ENCODE measurements around the gene ENOX1.

The ENOX1 gene

GRCh38 chr13:43289470-43290255, 497.1 kb downstream of the ENOX1 start:
- no peak for DNase-seq (ENCODE audit: low read depth in 2 of 2)

- DNase-seq (ENCODE audit: low read depth in 2 of 2), result no peak
These were observed 500.0 kb downstream of the ENOX1 start for GRCh38 chr13:43286751-43287150.

GRCh38 chr13:43285933-43286597, 500.7 kb downstream of the ENOX1 start:
- no peak for DNase-seq (ENCODE audit: low read depth in 2 of 2)

- peak in 1 of 2 experiments; percentile 50 for DNase-seq (ENCODE audit: low read depth in 2 of 2)
These were observed 502.6 kb downstream of the ENOX1 start for GRCh38 chr13:43284162-43284561.

GRCh38 chr13:43279696-43280095, 507.1 kb downstream of the ENOX1 start:
- no peak for DNase-seq (ENCODE audit: low read depth in 2 of 2)

- no peak for DNase-seq (ENCODE audit: low read depth in 2 of 2)
These were observed 508.6 kb downstream of the ENOX1 start for GRCh38 chr13:43278127-43278526.

- DNase-seq (ENCODE audit: low read depth in 2 of 2), result no peak
These were observed 509.6 kb downstream of the ENOX1 start for GRCh38 chr13:43277142-43277541.

GRCh38 chr13:43274881-43275280, 511.9 kb downstream of the ENOX1 start:
- DNase-seq (ENCODE audit: low read depth in 2 of 2), result no peak

GRCh38 chr13:43273362-43273761, 513.4 kb downstream of the ENOX1 start:
- DNase-seq (ENCODE audit: low read depth in 2 of 2), result peak in 1 of 2 experiments; percentile 29

- no peak for DNase-seq (ENCODE audit: low read depth in 2 of 2)
These were observed 513.9 kb downstream of the ENOX1 start for GRCh38 chr13:43272851-43273250.

GRCh38 chr13:43271152-43271551, 515.6 kb downstream of the ENOX1 start:
- no peak for DNase-seq (ENCODE audit: low read depth in 2 of 2)

- DNase-seq (ENCODE audit: low read depth in 2 of 2), result no peak
These were observed 516.5 kb downstream of the ENOX1 start for GRCh38 chr13:43270130-43270830.

- peak; percentile 98 for DNase-seq (ENCODE audit: low read depth in 2 of 2)
These were observed 517.7 kb downstream of the ENOX1 start for GRCh38 chr13:43269037-43269481.

GRCh38 chr13:43268632-43269031, 518.1 kb downstream of the ENOX1 start:
- no peak for DNase-seq (ENCODE audit: low read depth in 2 of 2)

GRCh38 chr13:43267916-43268315, 518.9 kb downstream of the ENOX1 start:
- DNase-seq (ENCODE audit: low read depth in 2 of 2), result no peak

GRCh38 chr13:43266936-43267615, 519.7 kb downstream of the ENOX1 start:
- DNase-seq (ENCODE audit: low read depth in 2 of 2), result no peak

- DNase-seq (ENCODE audit: low read depth in 2 of 2), result no peak
These were observed 521.7 kb downstream of the ENOX1 start for GRCh38 chr13:43265028-43265427.

- no peak for DNase-seq (ENCODE audit: low read depth in 2 of 2)
These were observed 522.3 kb downstream of the ENOX1 start for GRCh38 chr13:43264458-43264857.

- no peak for DNase-seq (ENCODE audit: low read depth in 2 of 2)
These were observed 523.7 kb downstream of the ENOX1 start for GRCh38 chr13:43263047-43263446.

- DNase-seq (ENCODE audit: low read depth in 2 of 2), result peak; percentile 59 to 62
These were observed 525.8 kb downstream of the ENOX1 start for GRCh38 chr13:43260999-43261398.

GRCh38 chr13:43258771-43259170, 528.0 kb downstream of the ENOX1 start:
- no peak for DNase-seq (ENCODE audit: low read depth in 2 of 2)

GRCh38 chr13:43257765-43258164, 529.0 kb downstream of the ENOX1 start:
- no peak for DNase-seq (ENCODE audit: low read depth in 2 of 2)

All from fibroblast of skin of left quadriceps (primary cell).